Upper lobe of left lung (tissue), 4 donors: Measurements from ENCODE around the gene PCDHGB7.

ENCODE experiments used
- CTCF ChIP-seq, 6 experiments: fragments of 450-650 bp in 4 of 6; fragments of 200-600 bp in 2 of 6; sonication (generic) in 2 of 6; IDR thresholded peaks; one replicate each; pipeline ENCODE4 v1.5.1; 2016 to 2019; ENCODE audit warnings: antibody characterized with exemption in 6 of 6
- EP300 ChIP-seq, 4 donors: sonication (generic); formaldehyde crosslinking; IDR thresholded peaks; one replicate each; pipeline ENCODE4 v1.5.1; 2017; ENCODE audit warnings: antibody characterized with exemption in 4 of 4, control low read depth in 2 of 4
- POLR2A ChIP-seq, 4 donors: fragments of 450-650 bp; IDR thresholded peaks; one replicate each; pipeline ENCODE4 v1.5.1; 2016 to 2017; ENCODE audit warnings: antibody characterized with exemption in 4 of 4, mild to moderate bottlenecking in 2 of 4
- POLR2AphosphoS5 ChIP-seq, 2 donors: sonication (generic); formaldehyde crosslinking; IDR thresholded peaks; one replicate each; pipeline ENCODE4 v1.5.1; 2017; ENCODE audit warnings: antibody characterized with exemption in 2 of 2

GRCh38 chr5:141439411-141440141 lies 22.1 kb downstream of the PCDHGB7 start:
- TF ChIP-seq CTCF (IDR thresholded peaks at IDR 0.05), result no peak
- TF ChIP-seq POLR2A (IDR thresholded peaks at IDR 0.05), result no peak
- no peak for TF ChIP-seq POLR2AphosphoS5 (IDR thresholded peaks at IDR 0.05)
- no peak for TF ChIP-seq EP300 (IDR thresholded peaks at IDR 0.05)
